Uterus (tissue), 4 donors: ENCODE results near the gene LBP. TPM values are rescaled to one million over a fixed set of nuclear protein-coding genes. Genes with fewer than 3 reads are reported as not detected.

Experiments
- DNase-seq, 2 donors: peaks; one replicate each; pipeline ENCODE4 v3.0.0-alpha.2; 2019 to 2020
- H3K27ac ChIP-seq, 2 donors: fragments of 200-600 bp; sonication (generic); 1 replicate in 1 of 2; 2 replicates in 1 of 2; pipeline ENCODE4 v1.5.1; 2016 to 2018
- H3K27me3 ChIP-seq, 2 donors: fragments of 200-600 bp; sonication (generic); one replicate each; pipeline ENCODE4 v1.5.1; 2018 to 2019; ENCODE audit warnings: control low read depth in 1 of 2
- H3K36me3 ChIP-seq, 2 donors: fragments of 200-600 bp; sonication (generic); one replicate each; pipeline ENCODE4 v1.5.1; 2019; ENCODE audit warnings: control low read depth in 1 of 2
- H3K4me1 ChIP-seq, 2 donors: fragments of 200-600 bp; sonication (generic); one replicate each; pipeline ENCODE4 v1.5.1; 2018 to 2019; ENCODE audit warnings: control low read depth in 1 of 2
- H3K4me3 ChIP-seq, 2 donors: fragments of 200-600 bp; sonication (generic); 1 replicate in 1 of 2; 2 replicates in 1 of 2; pipeline ENCODE4 v1.5.1; 2018 to 2019; ENCODE audit warnings: mild to moderate bottlenecking in 1 of 2
- H3K9me3 ChIP-seq, 2 donors: fragments of 200-600 bp; sonication (generic); one replicate each; pipeline ENCODE4 v1.5.1; 2019; ENCODE audit warnings: control low read depth in 1 of 2
- POLR2A ChIP-seq, 2 donors: fragments of 450-650 bp; IDR thresholded peaks; one replicate each; pipeline ENCODE4 v1.6.1; 2016; ENCODE audit warnings: antibody characterized with exemption in 2 of 2, mild to moderate bottlenecking in 1 of 2, moderate library complexity in 1 of 2
- intact Hi-C: fragments of 100-400 bp; cut with DNase I; formaldehyde crosslinking; loops from one replicate; pipeline ENCODE4 v1.15.1; 2023; ENCODE audit warnings: low total_unique reads
- total RNA-seq, 4 donors: library from RNA; depleted of rRNA in 3 of 4; stranded (reverse); fragments of >200 nt in 3 of 4; gene quantifications; one replicate each; pipeline versions ENCODE4 v1.1.0 to v1.2.4, GENCODE V29; 2014 to 2023
- TF ChIP-seq, protein P1 (sequence below), 4 experiments: fragments of 200-600 bp in 2 of 4; fragments of 450-650 bp in 2 of 4; sonication (generic) in 2 of 4; IDR thresholded peaks; one replicate each; pipeline ENCODE4 v1.5.1; 2016 to 2019; ENCODE audit warnings: antibody characterized with exemption in 4 of 4, mild to moderate bottlenecking in 2 of 4, moderate library complexity in 1 of 4
- donor health status: DM: yes; HTN: yes; CAD: no.

Gene LBP
- total RNA-seq, 4 donors from 2014 or later, result not detected

DNA sequence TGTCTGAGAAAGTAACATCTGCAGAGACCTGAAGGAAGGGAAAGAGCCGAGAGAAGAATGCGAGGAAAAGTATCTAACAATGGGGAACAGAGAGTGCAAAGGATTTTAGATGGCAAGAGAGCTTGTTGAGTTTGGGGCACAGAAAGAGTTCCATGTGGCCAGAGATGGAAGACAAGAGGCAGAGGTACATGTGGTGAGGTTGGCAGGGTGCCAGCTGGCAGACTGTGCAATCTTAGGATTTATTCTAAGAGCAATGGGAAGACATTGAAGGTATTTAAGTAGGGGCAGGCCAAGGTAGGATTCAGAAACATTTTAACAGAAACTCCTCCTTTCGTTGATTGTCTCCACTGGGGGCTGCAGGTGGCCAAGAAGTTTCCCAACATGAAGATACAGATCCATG lies 20.4 kb upstream of the LBP start:
- no peak overlapping the region for H3K4me3 ChIP-seq
- intact Hi-C loops, result loop anchor here (10.0 kb wide), 1 partner anchor 91 kb away; no protein-coding TSS in a partner anchor
- TF ChIP-seq, protein P1, sequence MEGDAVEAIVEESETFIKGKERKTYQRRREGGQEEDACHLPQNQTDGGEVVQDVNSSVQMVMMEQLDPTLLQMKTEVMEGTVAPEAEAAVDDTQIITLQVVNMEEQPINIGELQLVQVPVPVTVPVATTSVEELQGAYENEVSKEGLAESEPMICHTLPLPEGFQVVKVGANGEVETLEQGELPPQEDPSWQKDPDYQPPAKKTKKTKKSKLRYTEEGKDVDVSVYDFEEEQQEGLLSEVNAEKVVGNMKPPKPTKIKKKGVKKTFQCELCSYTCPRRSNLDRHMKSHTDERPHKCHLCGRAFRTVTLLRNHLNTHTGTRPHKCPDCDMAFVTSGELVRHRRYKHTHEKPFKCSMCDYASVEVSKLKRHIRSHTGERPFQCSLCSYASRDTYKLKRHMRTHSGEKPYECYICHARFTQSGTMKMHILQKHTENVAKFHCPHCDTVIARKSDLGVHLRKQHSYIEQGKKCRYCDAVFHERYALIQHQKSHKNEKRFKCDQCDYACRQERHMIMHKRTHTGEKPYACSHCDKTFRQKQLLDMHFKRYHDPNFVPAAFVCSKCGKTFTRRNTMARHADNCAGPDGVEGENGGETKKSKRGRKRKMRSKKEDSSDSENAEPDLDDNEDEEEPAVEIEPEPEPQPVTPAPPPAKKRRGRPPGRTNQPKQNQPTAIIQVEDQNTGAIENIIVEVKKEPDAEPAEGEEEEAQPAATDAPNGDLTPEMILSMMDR (IDR thresholded peaks at IDR 0.05), result no peak
- no peak for TF ChIP-seq POLR2A (IDR thresholded peaks at IDR 0.05)
- H3K9me3 ChIP-seq, result no peaks in the 10 kb centered on the region
- no peak for DNase-seq
- H3K4me1 ChIP-seq, result no peaks in the 10 kb centered on the region
- H3K27ac ChIP-seq, result no peak overlapping the region
- no peaks in the 10 kb centered on the region for H3K36me3 ChIP-seq
- H3K27me3 ChIP-seq, result no peaks in the 10 kb centered on the region

DNA sequence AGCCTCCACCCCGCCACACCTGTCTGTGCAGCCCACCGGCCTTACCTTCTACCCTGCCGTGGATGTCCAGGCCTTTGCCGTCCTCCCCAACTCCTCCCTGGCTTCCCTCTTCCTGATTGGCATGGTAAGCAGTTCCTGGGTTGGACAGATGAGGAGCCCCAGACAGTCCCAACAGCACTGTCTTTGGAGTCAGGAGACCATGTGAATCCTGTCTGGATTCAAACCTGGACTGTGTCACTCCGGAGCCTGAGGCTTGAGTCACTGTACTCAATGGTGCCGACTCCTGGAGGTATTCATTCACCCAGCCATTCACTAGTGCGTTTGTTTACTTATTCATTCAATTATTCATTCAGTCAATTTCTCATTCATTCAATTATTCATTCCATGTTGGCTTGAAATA lies 20.0 kb upstream of the LBP start:
- Histone ChIP-seq H3K36me3 (no peaks in the 10 kb centered on the region), H3K4me3 (no peak overlapping the region), H3K4me1 (no peaks in the 10 kb centered on the region), H3K27me3 (no peaks in the 10 kb centered on the region), H3K9me3 (no peaks in the 10 kb centered on the region), H3K27ac (no peak overlapping the region)
- TF ChIP-seq POLR2A (IDR thresholded peaks at IDR 0.05), result no peak
- TF ChIP-seq, protein P1 (IDR thresholded peaks at IDR 0.05), result no peak
- no peak for DNase-seq
- intact Hi-C loops, result loop anchor here (10.0 kb wide), 1 partner anchor 92 kb away; no protein-coding TSS in a partner anchor

DNA sequence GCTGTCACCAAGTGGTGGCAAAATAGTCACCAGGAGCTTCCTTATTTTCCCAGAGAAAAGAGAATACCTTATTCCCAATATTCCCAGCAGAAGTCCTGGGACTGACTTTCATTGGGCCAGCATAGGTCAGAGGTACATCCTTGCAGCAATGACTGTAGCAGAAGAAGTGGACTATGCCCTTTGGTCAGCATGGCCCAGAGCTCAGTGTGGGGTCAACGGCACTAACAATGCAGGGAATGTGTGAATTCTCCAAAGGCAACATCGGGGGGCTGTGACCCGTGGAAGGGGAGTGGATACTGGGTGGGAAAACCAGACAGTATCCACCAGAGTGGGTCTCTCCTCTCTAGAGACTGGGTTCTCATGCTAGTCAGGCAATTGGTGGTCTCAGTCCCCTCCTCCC lies 15.6 kb upstream of the LBP start:
- Histone ChIP-seq H3K9me3 (no peaks in the 10 kb centered on the region), H3K27me3 (no peaks in the 10 kb centered on the region), H3K27ac (no peak overlapping the region), H3K36me3 (no peaks in the 10 kb centered on the region), H3K4me3 (no peak overlapping the region), H3K4me1 (no peaks in the 10 kb centered on the region)
- intact Hi-C loops, result no loop called here
- TF ChIP-seq POLR2A (IDR thresholded peaks at IDR 0.05), result no peak
- TF ChIP-seq, protein P1 (IDR thresholded peaks at IDR 0.05), result no peak
- no peak for DNase-seq

DNA sequence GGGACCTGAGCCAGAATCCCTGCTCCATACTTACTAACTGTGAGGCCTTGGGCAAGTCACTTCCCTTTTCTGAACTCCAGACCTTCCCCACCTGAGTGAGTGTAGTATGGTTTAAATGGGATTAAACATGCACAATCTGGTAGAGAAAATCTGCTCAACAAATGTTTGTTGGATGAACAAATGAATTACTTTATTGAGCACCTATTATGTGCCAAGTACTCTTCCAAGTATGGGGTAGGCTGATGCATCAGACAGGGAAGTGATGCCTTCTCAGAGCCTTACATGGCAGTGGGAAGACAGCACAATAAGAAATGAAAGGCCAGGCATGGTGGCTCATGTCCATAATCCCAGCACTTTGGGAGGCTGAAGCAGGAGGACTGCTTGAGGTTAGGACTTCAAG lies 15.0 kb upstream of the LBP start:
- Histone ChIP-seq H3K9me3 (no peaks in the 10 kb centered on the region), H3K36me3 (no peaks in the 10 kb centered on the region), H3K4me1 (no peaks in the 10 kb centered on the region), H3K4me3 (no peak overlapping the region), H3K27ac (no peak overlapping the region), H3K27me3 (no peaks in the 10 kb centered on the region)
- TF ChIP-seq, protein P1 (IDR thresholded peaks at IDR 0.05), result no peak
- no peak for TF ChIP-seq POLR2A (IDR thresholded peaks at IDR 0.05)
- intact Hi-C loops, result no loop called here
- DNase-seq, result no peak

DNA sequence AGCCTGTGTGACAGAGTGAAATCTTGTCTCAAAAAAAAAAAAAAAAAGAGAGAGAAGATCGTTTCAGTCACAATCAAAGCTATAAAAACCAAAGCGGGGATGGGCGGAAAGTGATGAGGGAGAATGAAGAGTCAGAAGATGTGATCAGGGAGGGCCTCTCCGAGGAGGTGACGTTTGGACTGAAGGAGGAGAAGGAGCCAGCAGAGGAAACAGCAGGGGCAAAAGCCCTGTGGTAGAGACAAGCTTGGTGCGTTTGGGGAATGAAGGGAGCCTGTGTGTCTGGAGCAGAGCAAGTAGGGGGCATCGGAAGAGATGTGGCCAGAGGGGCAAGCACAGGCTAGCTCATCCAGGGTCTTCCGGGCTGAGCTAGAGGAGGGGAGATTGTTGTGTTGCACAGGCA lies 14.5 kb upstream of the LBP start:
- Histone ChIP-seq H3K27ac (no peak overlapping the region), H3K9me3 (no peaks in the 10 kb centered on the region), H3K36me3 (no peaks in the 10 kb centered on the region), H3K4me3 (no peak overlapping the region), H3K27me3 (no peaks in the 10 kb centered on the region), H3K4me1 (no peaks in the 10 kb centered on the region)
- no peak for DNase-seq
- TF ChIP-seq, protein P1 (IDR thresholded peaks at IDR 0.05), result no peak
- TF ChIP-seq POLR2A (IDR thresholded peaks at IDR 0.05), result no peak
- intact Hi-C loops, result no loop called here
